ENCODE data around the gene MACROD1.

The MACROD1 gene

DNA sequence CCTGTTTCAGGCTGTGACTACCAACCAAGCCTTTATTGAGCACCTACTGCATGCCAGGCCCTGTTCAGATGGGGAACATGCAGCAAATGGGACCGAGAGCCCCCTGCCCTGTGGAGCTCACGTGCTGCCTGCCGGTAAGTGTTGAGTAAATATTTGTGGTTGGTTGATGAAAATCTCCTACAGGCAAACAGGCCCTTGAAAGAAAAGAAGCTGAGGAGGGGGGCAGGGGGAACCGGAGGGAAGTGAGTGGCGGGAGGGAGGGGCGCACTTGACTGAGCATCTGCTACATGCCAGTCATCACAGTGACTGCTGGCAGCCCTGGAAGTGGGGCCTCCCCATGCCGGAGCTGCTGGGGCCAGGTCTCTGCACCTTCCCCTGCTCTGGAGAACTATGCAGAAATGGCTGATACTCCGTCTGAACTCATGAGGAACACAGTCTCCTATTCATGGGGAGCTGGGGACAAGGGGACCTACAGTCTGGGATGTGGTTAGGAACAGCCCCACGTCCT lies 34.2 kb downstream of the MACROD1 start:
- DNase-seq (ENCODE audit: low read depth) = no peak

DNA sequence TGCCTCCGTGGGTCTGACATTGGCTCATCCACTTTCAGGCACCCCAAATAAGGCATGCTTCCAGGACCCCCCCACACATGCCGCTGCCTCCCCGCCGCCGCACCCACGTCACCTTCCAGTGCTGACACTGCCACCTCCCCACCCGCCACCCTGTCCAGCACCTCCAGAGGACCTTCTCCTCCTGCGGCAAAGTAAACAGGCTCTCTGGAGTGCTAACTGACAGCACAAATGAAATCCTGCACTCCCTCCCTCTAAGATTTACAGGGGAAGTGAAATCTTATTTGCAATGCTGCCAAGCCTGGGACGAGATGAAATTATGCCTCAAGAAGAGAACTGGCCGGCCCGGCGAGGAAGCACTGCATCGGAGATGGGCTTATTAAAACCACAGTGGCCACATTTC lies 35.3 kb downstream of the MACROD1 start:
- no peak for DNase-seq (ENCODE audit: low read depth)

DNA sequence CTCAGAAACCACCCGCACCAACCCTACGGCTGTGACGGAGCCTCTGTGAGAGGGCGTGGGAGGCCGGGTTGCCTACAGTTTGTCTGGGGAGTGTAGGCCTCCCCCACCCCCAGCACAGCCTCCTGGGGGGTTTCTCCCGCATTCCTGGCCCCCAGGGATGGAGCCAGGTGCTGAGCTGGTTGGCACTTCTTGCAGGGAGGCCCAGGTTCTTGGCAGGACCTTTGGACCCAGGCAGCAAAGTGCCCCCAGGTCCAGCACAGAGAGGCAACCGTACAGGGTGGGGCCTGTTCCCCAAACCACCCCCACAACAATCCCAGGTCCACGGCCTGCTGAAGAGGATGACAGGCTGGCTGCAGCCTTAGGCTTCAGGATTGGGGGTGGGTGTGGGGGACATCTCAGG lies 36.5 kb downstream of the MACROD1 start:
- no peak for DNase-seq (ENCODE audit: low read depth)

DNA sequence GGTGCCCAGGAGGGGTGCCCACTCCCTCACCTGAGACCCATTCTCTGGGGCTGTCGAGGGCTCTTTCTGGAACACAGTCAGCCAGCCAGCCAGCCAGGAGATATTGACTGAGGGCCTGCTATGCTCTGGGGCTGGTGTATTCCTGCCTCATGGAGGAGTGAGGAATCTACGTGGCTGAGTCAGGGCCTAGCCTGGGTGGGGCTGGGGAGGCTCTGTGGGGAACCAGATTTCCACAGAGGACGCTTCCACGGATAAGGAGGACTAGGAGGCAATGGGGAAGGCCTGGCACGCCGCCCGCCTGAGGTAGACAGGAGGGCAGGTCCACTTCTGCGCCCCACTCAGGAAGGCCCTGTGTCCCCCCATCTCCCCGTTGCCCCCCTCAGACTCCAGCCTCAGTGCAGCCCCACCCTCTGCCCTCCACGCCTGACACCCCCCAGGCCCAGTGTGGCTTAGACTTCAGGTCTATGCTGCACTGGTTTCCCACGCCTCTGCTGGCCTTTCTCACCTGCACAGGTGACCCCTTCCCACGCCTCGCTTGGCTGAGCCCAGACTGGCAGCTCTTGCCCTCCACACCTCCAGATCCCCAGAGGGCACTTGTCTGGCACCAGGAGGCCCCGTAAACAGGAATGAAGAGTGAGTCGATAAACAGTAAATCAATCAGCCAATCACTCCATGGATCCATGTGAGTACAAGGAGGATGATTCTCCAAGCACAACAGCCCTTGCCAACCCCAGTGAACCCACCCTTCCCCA lies 37.5 kb downstream of the MACROD1 start:
- DNase-seq (ENCODE audit: low read depth) = no peak

DNA sequence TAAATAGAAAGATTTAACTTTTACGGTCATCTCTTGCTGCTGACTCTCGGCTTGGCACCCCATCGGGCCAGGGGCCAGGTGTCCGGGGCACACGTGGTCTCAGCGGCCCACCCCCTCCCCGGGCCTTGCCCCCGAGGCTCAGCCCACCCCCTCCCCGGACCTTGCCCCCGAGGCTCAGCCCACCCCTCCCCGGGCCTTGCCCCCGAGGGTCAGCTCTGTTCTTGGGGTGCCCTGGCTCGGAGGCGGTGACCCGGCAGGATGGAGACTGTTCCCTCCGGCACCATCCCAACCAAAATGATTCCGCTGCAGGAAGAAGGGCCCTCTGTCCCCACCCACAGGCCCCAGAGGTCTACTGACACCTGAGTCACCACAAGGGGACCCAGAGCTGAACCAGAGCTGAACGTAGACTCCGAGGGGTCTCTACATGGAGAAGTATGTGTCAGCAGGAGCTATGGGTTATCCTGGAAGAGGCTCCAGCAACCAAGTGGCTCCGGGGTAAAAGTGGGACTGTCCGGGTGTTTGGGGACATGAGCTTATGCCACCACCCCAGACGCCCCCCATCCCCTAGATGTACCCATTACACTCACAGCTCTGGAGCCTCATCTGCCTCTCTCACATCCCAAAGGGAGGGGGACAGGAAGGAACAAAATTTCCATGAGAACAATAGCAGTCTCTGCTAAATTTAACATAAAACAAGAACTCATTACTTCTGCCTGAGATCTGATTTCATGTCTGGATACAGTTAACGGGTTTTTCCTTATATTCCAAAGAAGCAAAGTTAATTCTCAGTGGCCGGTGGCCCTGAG lies 38.4 kb downstream of the MACROD1 start:
- DNase-seq (ENCODE audit: low read depth) = no peak

DNA sequence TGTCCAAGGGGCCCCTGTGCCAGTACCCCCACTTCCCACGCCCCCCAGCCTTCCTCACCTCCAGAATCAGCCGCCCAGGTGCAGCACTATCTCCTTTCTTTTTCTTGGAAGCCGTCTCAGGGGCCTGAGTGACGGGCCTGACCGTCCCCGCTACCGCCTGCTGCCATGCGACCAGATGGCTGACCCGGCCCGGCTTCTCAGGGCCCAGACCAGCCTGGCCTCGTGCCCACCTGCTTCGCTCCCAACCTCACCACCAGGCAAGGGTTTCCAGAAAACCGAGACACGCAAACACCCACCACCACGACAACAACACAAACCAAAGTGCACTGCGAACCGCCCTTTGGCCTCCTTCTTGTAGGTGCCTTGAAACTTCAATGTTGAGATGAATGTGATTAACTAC lies 39.1 kb downstream of the MACROD1 start:
- no peak for DNase-seq (ENCODE audit: low read depth)

DNA sequence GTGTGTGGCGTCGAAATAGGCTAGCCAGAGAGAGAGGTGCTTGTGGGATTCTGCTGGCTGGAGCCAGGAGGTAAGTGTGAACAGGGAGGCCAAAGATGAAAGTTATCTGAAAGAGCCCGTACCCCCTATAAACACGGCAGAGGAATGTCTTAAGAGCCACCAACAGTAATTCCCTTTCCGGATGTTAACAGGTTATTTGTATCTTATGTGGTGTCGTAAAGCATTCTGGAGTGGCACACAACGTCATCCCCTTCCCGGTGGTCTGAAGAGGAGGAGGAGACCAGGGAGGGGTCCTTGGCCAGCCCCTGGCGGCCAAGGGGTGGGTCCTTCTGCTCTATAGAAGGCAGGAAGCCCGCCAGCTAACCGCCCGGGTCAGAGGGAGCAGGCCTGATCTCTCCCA lies 39.5 kb downstream of the MACROD1 start:
- DNase-seq (ENCODE audit: low read depth) = no peak

DNA sequence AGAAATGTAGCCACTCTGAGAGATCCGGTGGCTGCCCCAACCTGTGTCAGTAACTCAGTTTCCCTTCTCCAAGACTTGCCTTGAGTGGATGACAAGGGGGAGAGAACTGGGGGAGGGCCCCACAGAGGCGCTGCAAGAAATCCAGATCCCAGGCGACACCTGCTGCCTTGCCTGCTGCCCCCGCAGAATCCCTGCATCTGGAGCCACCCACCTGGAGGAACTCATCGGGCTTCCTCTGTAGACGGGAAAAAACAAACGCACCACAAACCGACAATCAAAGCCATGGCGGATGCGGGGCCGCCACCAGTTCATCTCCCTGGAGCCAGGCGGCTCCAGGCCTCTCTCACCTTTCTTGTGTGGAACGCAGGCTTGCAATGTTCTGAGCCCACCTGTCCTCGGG lies 40.2 kb downstream of the MACROD1 start:
- DNase-seq (ENCODE audit: low read depth) = no peak

DNA sequence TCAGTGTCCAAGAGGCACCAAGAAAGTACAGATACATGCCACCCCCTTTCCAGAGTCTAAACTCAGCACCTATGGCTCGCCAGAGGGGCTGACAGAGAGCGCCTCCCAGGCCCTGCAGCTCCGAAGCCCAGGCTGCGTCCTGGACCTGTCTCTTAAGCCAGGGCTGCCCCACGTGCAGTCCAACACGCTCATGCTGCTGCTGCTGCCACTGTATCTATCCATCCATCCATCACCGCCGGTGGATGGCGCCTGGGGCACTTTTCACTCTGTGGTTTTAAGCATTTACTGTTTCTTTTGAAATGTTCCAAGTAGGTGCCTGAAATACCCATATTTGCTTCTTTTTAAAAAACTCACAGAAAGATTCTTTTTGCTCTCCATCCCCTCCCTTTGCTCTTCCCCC lies 41.8 kb downstream of the MACROD1 start:
- no peak for DNase-seq (ENCODE audit: low read depth)

DNA sequence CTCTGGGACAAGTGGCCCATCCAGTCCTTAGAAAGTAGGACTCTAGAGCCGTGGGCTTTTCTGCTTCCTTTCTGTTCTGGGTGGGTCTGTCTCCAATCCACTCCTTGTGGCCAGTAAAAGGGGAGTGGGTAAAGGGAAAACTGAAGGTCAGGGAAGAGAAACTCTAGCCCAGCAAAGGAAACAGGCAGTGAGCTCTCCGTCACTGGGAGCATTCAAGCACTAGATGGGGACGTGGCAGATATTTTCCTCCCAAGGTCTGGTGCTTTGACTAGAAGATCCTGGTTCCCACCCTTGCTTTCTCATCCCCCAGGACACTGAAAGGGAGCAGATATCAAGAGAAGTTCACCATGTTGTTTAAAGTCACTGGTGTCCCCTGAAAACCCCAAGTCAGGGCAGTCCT lies 42.2 kb downstream of the MACROD1 start:
- DNase-seq (ENCODE audit: low read depth) = no peak

DNA sequence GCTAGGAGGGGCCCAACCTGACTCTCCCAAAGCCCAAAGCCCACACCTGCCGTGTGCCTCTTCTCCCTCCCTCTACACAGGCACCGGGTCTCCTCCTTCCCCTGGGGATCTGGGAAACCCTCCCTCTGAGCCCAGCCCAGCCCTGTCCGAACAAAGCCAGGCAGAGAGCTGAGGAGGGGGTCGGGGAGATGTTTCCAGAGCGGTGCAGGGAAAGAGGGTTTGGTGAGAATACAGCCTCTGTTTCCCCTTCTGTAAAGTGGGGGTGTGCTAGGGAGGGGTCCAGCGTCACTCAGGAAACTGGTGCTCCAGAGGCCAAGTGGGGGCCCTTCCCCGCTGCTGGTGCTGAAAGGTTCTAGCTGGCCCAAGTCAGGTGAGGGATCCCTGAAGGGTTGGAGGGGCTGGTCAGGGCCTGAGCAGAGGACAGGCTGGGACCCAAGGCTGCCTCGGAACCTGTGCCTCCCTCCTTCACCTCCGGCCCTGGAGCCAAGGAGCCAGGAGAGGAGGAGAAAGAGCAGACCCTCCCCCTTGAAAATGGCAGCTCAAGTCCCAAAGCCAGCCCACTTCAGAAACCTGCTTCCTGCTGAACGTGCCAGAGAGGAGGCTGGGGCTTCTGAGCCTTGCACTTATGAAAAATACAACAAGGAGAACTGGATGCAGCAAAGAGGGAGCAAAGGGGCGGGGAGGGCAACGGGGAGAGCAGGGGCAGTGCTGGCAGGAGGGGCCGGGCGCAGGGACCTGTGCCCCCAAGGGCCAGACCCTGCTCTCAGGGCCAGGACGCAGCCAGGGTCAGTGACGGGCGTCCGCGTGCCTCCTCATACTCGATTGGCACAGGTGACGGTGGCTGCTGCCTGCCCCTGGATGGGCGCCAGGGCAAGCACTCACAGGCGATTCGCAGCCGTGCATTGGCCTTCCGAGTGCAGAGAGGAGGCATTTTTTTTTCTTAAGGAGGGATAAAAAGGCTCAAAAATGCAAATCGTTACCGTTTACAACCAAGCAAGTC lies 43.2 kb downstream of the MACROD1 start:
- no peak for DNase-seq (ENCODE audit: low read depth)

DNA sequence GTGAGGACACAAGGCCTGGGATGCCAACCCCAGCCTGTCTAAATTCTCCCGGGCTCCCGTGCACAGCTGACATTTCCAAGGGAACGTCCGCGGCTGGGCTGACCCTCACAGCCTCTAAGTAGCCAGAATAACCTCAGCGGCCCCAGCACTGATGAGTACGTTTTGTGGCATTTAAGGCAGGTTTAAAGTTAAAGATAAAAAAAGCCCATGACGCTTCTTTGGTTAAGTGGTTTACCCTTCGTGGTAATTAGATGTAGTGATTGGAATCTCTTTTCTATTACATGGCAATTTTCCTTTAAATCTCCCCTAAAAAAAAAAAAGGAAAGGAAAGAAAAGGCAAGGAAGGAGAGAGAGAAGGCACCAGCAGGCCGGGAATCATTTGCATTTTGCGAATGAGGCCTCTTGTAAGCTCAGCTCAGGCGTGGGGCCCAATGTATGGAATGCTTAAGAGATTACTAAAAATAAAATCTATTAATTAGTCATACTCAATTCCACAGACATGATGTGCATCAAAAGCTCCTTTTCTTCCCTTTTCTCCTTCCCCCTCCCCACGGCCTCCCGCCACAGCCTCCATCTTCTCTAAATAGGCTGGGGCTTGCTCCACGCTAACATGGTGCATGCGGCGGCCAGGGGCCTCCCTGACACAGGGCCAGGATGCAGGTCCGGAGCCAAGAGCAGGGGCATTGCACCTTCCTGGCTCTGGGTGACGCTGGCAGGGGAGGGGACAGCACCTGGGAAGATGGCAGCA lies 44.1 kb downstream of the MACROD1 start:
- no peak for DNase-seq (ENCODE audit: low read depth)

DNA sequence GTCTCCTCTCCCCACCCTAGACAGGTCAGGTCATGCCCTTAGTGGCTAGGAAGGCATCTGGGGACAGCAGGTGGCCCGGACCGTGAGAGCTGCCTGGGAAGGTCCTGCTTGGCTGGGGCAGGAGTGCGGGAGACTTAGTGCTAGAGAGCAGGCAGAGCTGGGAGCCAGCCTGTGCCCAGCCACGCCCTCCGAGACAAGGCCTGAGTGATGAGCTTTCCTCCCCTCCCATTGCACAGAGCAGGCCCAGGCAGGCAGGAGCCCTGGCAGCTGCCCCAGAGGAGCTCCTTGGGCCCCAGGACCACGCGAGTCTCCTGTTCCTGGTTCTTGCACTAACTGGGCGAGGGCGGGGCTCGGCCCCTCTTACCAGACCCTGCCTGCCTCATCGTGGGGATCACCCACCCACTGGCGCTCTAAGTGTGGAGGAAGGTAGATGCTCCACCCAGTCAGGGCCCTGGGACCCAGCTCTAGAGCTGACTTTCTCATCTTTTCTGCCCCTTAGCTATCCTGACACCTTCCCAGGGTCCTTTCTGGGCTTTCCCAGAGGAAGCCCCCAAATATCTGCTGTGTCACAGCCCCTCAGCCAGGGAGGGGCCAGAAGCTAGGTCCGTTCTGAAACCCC lies 44.9 kb downstream of the MACROD1 start:
- DNase-seq (ENCODE audit: low read depth) = no peak

DNA sequence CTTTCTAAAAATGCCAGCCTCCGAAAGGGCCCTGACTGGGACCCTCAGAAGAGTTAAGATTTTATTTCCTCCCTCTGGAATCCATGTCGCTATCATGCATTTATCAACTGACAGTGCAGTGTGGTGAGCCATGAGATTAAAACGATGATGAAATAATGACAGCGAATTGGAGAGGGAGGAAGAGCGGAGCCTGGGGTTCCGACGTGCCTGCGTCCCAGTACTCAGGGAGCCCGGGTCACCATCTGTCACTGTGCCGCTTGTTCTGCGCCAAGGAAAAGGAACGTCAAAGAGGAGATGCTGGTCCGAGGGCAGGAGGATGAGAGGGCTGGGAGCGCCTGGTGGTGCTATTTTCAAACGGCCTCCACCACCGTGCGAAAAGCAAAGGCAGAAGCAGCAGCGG lies 46.2 kb downstream of the MACROD1 start:
- DNase-seq (ENCODE audit: low read depth) = no peak

DNA sequence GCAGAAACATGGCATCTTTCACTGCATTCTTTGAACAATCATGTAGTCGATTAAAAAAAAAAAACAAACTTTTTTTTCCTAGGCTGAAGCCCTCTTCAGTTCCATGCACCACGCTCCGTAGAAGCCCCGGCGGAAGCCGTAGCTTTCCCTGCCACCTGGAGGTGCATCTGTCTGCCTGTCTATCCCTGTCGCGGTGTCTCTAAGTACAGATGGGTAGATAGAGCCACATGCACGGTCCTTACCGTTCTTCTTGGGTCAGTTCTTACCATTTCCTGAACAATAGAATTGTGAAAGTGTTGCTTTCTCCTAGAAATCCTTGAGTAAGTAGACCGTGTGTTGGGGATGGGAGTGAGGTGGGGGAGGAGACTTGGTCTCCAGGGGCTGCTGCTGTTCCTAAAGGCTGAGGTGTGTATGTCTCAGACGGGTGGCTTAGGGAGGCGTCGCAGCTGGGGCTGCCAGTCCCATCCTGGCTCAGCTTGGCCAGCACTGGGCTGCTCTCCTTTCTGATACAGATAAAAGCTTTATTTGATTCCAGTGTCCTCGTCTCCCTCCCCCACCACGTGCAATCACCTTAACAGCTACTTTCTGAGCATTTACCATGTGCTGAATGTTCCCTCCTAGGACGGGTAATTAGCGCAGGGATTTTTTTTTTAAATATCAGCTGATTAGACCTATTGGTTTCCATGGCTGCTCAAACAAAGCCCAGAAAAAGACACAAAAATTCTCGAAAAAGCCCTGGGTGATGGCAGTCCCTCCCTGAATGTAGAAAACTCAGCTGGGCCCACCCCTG lies 46.8 kb downstream of the MACROD1 start:
- DNase-seq (ENCODE audit: low read depth) = no peak

DNA sequence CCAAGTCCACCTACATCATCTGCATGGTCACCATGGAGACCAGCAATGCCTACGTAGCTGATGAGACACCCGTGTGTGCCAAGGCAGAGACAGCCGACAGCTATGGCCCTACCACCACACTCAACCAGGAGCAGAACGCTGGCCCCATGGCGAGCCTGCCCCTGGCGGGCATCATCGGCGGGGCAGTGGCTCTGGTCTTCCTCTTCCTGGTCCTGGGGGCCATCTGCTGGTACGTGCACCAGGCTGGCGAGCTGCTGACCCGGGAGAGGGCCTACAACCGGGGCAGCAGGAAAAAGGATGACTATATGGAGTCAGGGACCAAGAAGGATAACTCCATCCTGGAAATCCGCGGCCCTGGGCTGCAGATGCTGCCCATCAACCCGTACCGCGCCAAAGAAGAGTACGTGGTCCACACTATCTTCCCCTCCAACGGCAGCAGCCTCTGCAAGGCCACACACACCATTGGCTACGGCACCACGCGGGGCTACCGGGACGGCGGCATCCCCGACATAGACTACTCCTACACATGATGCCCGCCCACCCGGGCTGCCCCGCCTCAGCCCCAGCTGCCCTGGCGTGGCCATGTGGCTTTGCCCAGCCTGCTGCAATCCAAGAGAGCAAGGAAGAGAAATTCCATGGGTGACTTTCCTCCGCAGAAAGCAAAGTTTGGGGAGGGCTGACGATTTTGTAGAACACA lies 48.0 kb downstream of the MACROD1 start:
- no peak for DNase-seq (ENCODE audit: low read depth)

DNA sequence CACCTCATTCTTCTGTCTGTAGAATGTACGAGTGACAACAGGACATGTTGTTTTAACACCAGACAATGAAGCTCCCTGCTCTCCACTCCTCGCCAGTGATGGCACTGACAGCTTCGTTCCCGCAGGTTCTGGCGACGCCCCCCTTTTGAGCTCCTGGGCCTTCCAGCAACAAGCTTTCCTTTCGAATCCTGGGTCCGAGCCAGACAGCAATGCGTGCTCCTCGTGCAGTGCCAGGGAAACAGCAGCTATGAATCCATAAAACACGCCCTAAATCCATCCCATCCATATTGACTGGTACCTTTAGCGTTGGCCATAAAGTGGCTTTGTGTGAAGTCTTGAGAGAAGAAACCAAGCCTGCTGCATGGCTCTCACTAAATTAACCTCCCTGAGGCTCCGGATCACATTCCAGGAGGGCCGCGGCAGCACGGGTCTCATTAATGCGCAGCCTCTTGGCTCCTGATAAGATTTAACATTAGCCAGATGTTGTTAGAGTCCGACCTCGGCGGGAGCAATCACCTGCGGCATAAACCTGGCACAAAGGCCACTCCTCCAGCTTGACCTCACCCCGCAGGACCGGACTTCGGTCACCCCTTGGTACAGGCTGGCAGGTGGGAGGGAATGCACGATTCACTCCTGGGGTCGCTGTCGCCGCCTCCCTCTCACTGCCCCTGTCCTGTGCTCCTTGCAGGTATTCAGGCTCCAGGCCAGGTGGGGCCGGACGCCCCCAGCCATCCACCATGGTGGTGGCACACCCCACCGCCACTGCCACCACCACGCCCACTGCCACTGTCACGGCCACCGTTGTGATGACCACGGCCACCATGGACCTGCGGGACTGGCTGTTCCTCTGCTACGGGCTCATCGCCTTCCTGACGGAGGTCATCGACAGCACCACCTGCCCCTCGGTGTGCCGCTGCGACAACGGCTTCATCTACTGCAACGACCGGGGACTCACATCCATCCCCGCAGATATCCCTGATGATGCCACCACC lies 50.1 kb downstream of the MACROD1 start:
- DNase-seq (ENCODE audit: low read depth) = no peak

DNA sequence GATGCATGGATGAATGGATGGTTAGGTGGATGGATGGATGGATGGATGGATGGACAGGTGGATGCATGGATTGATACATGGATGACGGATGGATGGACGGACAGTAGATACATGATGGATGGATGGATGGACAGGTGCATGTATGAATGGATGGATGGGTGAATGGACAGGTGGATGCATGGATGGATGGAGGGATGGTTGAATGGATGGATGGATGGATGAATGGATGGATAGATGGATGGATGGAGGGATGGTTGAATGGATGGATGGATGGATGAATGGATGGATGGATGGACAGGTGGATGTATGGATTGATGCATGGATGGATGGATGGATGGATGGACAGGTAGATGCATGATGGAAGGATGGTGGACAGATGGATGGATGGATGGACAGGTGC lies 51.7 kb downstream of the MACROD1 start:
- DNase-seq (ENCODE audit: low read depth) = no peak

DNA sequence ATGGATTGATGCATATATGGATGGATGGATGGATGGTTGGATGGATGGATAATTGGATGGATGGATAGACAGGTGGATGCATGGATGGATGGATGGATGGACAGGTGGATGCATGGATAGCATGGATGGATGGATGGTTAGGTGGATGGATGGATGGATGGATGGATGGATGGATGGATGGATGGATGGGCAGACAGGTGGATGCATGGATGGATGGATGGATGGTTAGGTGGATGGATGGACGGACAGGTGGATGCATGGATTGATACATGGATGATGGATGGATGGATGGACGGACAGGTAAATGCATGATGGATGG lies 52.5 kb downstream of the MACROD1 start:
- no peak for DNase-seq (ENCODE audit: low read depth)

All from CMK (cell line).